H1 (cell line): ENCODE measurements around the gene CACNA1A. TPM values are rescaled to one million over a fixed set of nuclear protein-coding genes. Genes with fewer than 3 reads are reported as not detected.

ENCODE experiments used
- CTCF ChIA-PET: fragments of 300-600 bp; sonication (Branson Sonifier 250); formaldehyde crosslinking; loops from one replicate; lab custom pipeline; 2021; ENCODE audit not compliant: partially characterized antibody; lab: Charles Lee
- POLR2A ChIA-PET: fragments of 300-600 bp; sonication (Branson Sonifier 250); formaldehyde crosslinking; loops from one replicate; lab custom pipeline; 2021; ENCODE audit warnings: inconsistent platforms; ENCODE audit not compliant: partially characterized antibody; lab: Charles Lee
- DNase-seq, 2 experiments: peaks; one replicate each; pipeline versions ENCODE4 v3.0.0 to v3.0.0-alpha.2; 2010 to 2022; ENCODE audit warnings: low spot score in 2 of 2, low read depth in 1 of 2, mixed read lengths in 1 of 2
- FAIRE-seq: peaks from 2 replicates; lab custom pipeline; 2011; peaks lifted over from hg19 to GRCh38; lab: Jason Lieb, UNC
- H2AFZ ChIP-seq: 2 replicates; pipeline ENCODE4 v1.8.1; 2012; ENCODE audit warnings: low read length, inconsistent platforms
- H2AK5ac ChIP-seq: 2 replicates; pipeline ENCODE4 v1.6.1; 2013; ENCODE audit warnings: low read depth, low read length
- H2BK120ac ChIP-seq: replicated peaks from 2 replicates; pipeline ENCODE3; 2013; ENCODE audit warnings: low read depth, low read length, inconsistent platforms
- H2BK12ac ChIP-seq: 2 replicates; pipeline ENCODE4 v1.6.1; 2013; ENCODE audit warnings: low read depth, low read length
- H2BK15ac ChIP-seq: 2 replicates; pipeline ENCODE4 v1.6.1; 2013; ENCODE audit warnings: low read length
- H2BK20ac ChIP-seq: 2 replicates; pipeline ENCODE4 v1.6.1; 2013; ENCODE audit warnings: low read length
- H2BK5ac ChIP-seq: 2 replicates; pipeline ENCODE4 v1.6.1; 2013; ENCODE audit warnings: low read depth, low read length
- H3K14ac ChIP-seq: 2 replicates; pipeline ENCODE4 v1.6.1; 2013; ENCODE audit warnings: inconsistent platforms; ENCODE audit not compliant: insufficient read length
- H3K18ac ChIP-seq: 2 replicates; pipeline ENCODE4 v1.6.1; 2013; ENCODE audit warnings: low read length; ENCODE audit errors: extremely low read depth
- H3K23ac ChIP-seq: 2 replicates; pipeline ENCODE4 v1.6.1; 2013; ENCODE audit warnings: inconsistent platforms; ENCODE audit not compliant: insufficient read length
- H3K23me2 ChIP-seq: 2 replicates; pipeline ENCODE4 v1.6.1; 2013; ENCODE audit warnings: low read depth, low read length
- H3K27ac ChIP-seq: 2 replicates; pipeline ENCODE4 v1.6.1; 2011; ENCODE audit warnings: low read depth, low read length, inconsistent platforms
- H3K27me3 ChIP-seq, 4 experiments: replicated peaks in 1 of 4; 1 replicate in 1 of 4; 2 replicates in 3 of 4; pipeline versions ENCODE4 v1.6.1 to v1.8.1; 2011 to 2013; ENCODE audit warnings: low read length in 3 of 4, mild to moderate bottlenecking in 3 of 4, inconsistent platforms in 2 of 4, mixed read lengths in 2 of 4, moderate library complexity in 1 of 4; ENCODE audit not compliant: control insufficient read depth in 3 of 4, insufficient read depth in 3 of 4; ENCODE audit errors: extremely low read depth in 1 of 4
- H3K36me3 ChIP-seq, 4 experiments: 2 replicates each; pipeline versions ENCODE4 v1.6.1 to v1.8.1; 2011 to 2013; ENCODE audit warnings: mild to moderate bottlenecking in 4 of 4, low read length in 3 of 4, moderate library complexity in 2 of 4, control low read depth in 1 of 4, inconsistent platforms in 1 of 4; ENCODE audit not compliant: insufficient read depth in 4 of 4, control insufficient read depth in 2 of 4
- H3K4ac ChIP-seq: replicated peaks from 2 replicates; pipeline ENCODE3; 2013; ENCODE audit warnings: low read length, low read depth, mixed read lengths, inconsistent platforms; ENCODE audit not compliant: insufficient read length
- H3K4me1 ChIP-seq, 4 experiments: replicated peaks in 1 of 4; 1 replicate in 1 of 4; 2 replicates in 3 of 4; pipeline versions ENCODE4 v1.6.1 to v1.8.1; 2011 to 2013; ENCODE audit warnings: low read length in 3 of 4, inconsistent platforms in 2 of 4, mixed read lengths in 1 of 4; ENCODE audit not compliant: insufficient read depth in 4 of 4, control insufficient read depth in 3 of 4
- H3K4me2 ChIP-seq, 2 experiments: 2 replicates each; pipeline versions ENCODE4 v1.6.1 to v1.8.1; 2011 to 2013; ENCODE audit warnings: low read depth in 2 of 2, low read length in 2 of 2, control low read depth in 1 of 2, inconsistent platforms in 1 of 2, mild to moderate bottlenecking in 1 of 2; ENCODE audit not compliant: insufficient read depth in 1 of 2
- H3K4me3 ChIP-seq, 4 experiments: fragments of 200-600, 300-600 bp in 1 of 4; sonication (generic), shearing (Covaris generic), sonication (Bioruptor Twin) in 1 of 4; 2 replicates each; pipeline versions ENCODE4 v1.5.1 to v1.8.1; 2011 to 2016; ENCODE audit warnings: low read length in 4 of 4, low read depth in 3 of 4, control low read depth in 2 of 4, inconsistent platforms in 2 of 4, mild to moderate bottlenecking in 2 of 4, mixed read lengths in 1 of 4, moderate library complexity in 1 of 4; ENCODE audit not compliant: insufficient read depth in 2 of 4; ENCODE audit errors: extremely low read depth in 1 of 4
- H3K56ac ChIP-seq: replicated peaks from 2 replicates; pipeline ENCODE3; 2013; ENCODE audit warnings: low read depth, mild to moderate bottlenecking, mixed read lengths, low read length, inconsistent platforms; ENCODE audit not compliant: insufficient read length
- H3K79me1 ChIP-seq: 2 replicates; pipeline ENCODE4 v1.6.1; 2013; ENCODE audit warnings: low read depth, low read length, control low read depth
- H3K79me2 ChIP-seq, 2 experiments: 2 replicates each; pipeline versions ENCODE4 v1.6.1 to v1.8.1; 2012 to 2013; ENCODE audit warnings: low read length in 2 of 2, mild to moderate bottlenecking in 2 of 2, inconsistent platforms in 1 of 2; ENCODE audit not compliant: insufficient read depth in 2 of 2, control insufficient read depth in 1 of 2
- H3K9ac ChIP-seq, 4 experiments: replicated peaks in 1 of 4; 1 replicate in 1 of 4; 2 replicates in 3 of 4; pipeline versions ENCODE4 v1.6.1 to v1.8.1; 2011 to 2013; ENCODE audit warnings: low read depth in 3 of 4, low read length in 3 of 4, control low read depth in 2 of 4, mild to moderate bottlenecking in 2 of 4, moderate library complexity in 2 of 4, inconsistent platforms in 1 of 4; ENCODE audit errors: extremely low read depth in 1 of 4
- H3K9me3 ChIP-seq, 2 experiments: 2 replicates each; pipeline versions ENCODE4 v1.6.1 to v1.8.1; 2012 to 2013; ENCODE audit warnings: mild to moderate bottlenecking in 2 of 2, moderate library complexity in 2 of 2, control low read depth in 1 of 2, inconsistent platforms in 1 of 2, low read depth in 1 of 2, low read length in 1 of 2, mixed read lengths in 1 of 2; ENCODE audit not compliant: insufficient read depth in 2 of 2
- H4K20me1 ChIP-seq, 2 experiments: replicated peaks in 1 of 2; 2 replicates each; pipeline versions ENCODE3 to v1.8.1; 2011 to 2013; ENCODE audit warnings: inconsistent platforms in 2 of 2, low read length in 2 of 2, mild to moderate bottlenecking in 1 of 2; ENCODE audit not compliant: insufficient read depth in 2 of 2, control insufficient read depth in 1 of 2
- H4K5ac ChIP-seq: 2 replicates; pipeline ENCODE4 v1.6.1; 2013; ENCODE audit warnings: low read length, low read depth, mixed read lengths, inconsistent platforms; ENCODE audit not compliant: insufficient read length
- H4K8ac ChIP-seq: 2 replicates; pipeline ENCODE4 v1.8.0; 2013; ENCODE audit warnings: mild to moderate bottlenecking, moderate library complexity, low read length, inconsistent platforms; ENCODE audit not compliant: insufficient read depth; ENCODE audit errors: extremely low read depth
- H4K91ac ChIP-seq: replicated peaks from 2 replicates; pipeline ENCODE3; 2013; ENCODE audit warnings: low read length, mixed read lengths, inconsistent platforms; ENCODE audit not compliant: insufficient read length
- WGBS, 2 experiments: shearing (Covaris generic) in 1 of 2; methylation state at CpG; one replicate each; pipeline versions ENCODE4 v1.1.6 to v1.1.7; 2013 to 2015; ENCODE audit warnings: low lambda C conversion rate in 2 of 2, mixed read lengths in 2 of 2, inconsistent platforms in 1 of 2, low coverage in 1 of 2, missing lambda C conversion rate in 1 of 2; ENCODE audit not compliant: insufficient replicate concordance in 2 of 2, insufficient coverage in 1 of 2, insufficient read length in 1 of 2; ENCODE audit errors: extremely low coverage in 1 of 2, missing lambda C conversion rate in 1 of 2; 5-methylcytosine and 5-hydroxymethylcytosine counted together
- polyA plus RNA-seq, 7 experiments: library from polyadenylated mRNA; depleted of rRNA in 3 of 7; stranded (reverse) in 5 of 7; unstranded in 2 of 7; fragments of >200 nt in 5 of 7; fragments of 200-250 nt in 2 of 7; gene quantifications; 1 replicate in 5 of 7; 2 replicates in 1 of 7; 4 replicates in 1 of 7; pipeline versions ENCODE4 v1.2.1 to v1.2.3, GENCODE V29; 2011 to 2013; ENCODE audit warnings: missing spikeins in 2 of 7, mixed read lengths in 2 of 7
- total RNA-seq: library from RNA; stranded (reverse); fragmentation: NEBNext Ultra II Directional; extraction: Animal tissue kit (Norgen Biotek cat#: 25700); gene quantifications from 2 replicates; pipeline ENCODE4 v1.2.1, GENCODE V29; 2021

Gene CACNA1A
- total and polyA plus RNA-seq, 2 of the 8 experiments (the other 6 are each of a cell fraction or from before 2014, with no cell fraction given): 10.7 to 25.3 TPM

DNA sequence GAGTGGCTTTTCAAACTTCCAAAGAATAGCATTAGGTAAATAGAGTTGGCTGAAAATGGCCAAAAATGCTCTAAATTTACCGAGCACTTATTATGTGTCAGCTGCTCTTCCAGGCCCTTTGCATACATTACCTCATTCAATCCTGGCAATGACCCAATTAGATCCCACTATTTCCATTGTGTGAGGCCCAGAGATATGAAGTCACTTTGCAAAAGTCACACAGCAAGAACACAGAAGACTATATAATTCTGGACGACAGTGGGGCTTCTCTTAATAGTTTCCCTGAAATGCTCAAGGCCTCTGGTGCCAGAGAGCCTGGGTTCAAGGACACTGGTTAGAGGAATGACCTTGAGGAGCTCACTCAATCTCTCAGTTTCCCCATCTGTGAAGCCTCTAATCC, 209.3 kb downstream of the CACNA1A start:
- Histone ChIP-seq H3K27me3 (no peaks in the 10 kb centered on the region), H2AK5ac (no peak overlapping the region), H3K4me1 (no peaks in the 10 kb centered on the region), H2BK120ac (no peak overlapping the region), H3K27ac (no peak overlapping the region), H3K9ac (no peak overlapping the region), H3K79me2 (no peaks in the 10 kb centered on the region), H2BK12ac (no peak overlapping the region), H3K4me3 (no peak overlapping the region), H4K20me1 (no peaks in the 10 kb centered on the region), H2BK20ac (no peak overlapping the region), H4K5ac (no peak overlapping the region), H3K56ac (no peak overlapping the region), H3K18ac (no peak overlapping the region), H3K14ac (no peak overlapping the region), H4K91ac (no peak overlapping the region), H2BK15ac (no peak overlapping the region), H4K8ac (no peak overlapping the region), H3K4me2 (no peak overlapping the region), H3K79me1 (no peaks in the 10 kb centered on the region), H3K36me3 (no peaks in the 10 kb centered on the region; a peak in 1 of 8 replicates), H3K9me3 (no peaks in the 10 kb centered on the region), H3K23ac (no peak overlapping the region), H2BK5ac (no peak overlapping the region), H3K4ac (no peak overlapping the region), H2AFZ (no peak overlapping the region), H3K23me2 (no peaks in the 10 kb centered on the region; the same call in 1 of the 2 replicates)
- WGBS, 2 experiments: 79% methylated on average over 2 of the region's 2 CpGs; no CpG with 5 or more reads in 1 of the 2 experiments
- ChIA-PET POLR2A (no interaction called here), CTCF (interaction anchor here (0.5 to 0.9 kb wide), 2 partner anchors 20 to 34 kb away, joined by 3 to 5 read pairs; no protein-coding TSS in a partner anchor)
- FAIRE-seq: no peak
- no peak for DNase-seq
